ENCODE results near the gene PCDH15.

The PCDH15 gene

GRCh38 chr10:54368984-54369383, 432.0 kb downstream of the PCDH15 start:
- DNase-seq = no peak

GRCh38 chr10:54363390-54363789, 437.6 kb downstream of the PCDH15 start:
- DNase-seq = no peak

- no peak for DNase-seq
Measured at GRCh38 chr10:54342058-54342457, 459.0 kb downstream of the PCDH15 start.

GRCh38 chr10:54335296-54335695, 465.7 kb downstream of the PCDH15 start:
- no peak for DNase-seq

- DNase-seq = no peak
Measured at GRCh38 chr10:54319341-54319740, 481.7 kb downstream of the PCDH15 start.

- DNase-seq = no peak
Measured at GRCh38 chr10:54318470-54318869, 482.6 kb downstream of the PCDH15 start.

GRCh38 chr10:54314430-54314829, 486.6 kb downstream of the PCDH15 start:
- no peak for DNase-seq

- DNase-seq = no peak
Measured at GRCh38 chr10:54284526-54285193, 516.4 kb downstream of the PCDH15 start.

- DNase-seq = no peak
Measured at GRCh38 chr10:54282012-54282411, 519.0 kb downstream of the PCDH15 start.

GRCh38 chr10:54266395-54266794, 534.6 kb downstream of the PCDH15 start:
- DNase-seq = no peak

GRCh38 chr10:54262726-54263125, 538.3 kb downstream of the PCDH15 start:
- DNase-seq = no peak

GRCh38 chr10:54259104-54259503, 541.9 kb downstream of the PCDH15 start:
- no peak for DNase-seq

- DNase-seq = no peak
Measured at GRCh38 chr10:54234832-54235231, 566.2 kb downstream of the PCDH15 start.

- no peak for DNase-seq
Measured at GRCh38 chr10:54203401-54203800, 597.6 kb downstream of the PCDH15 start.

GRCh38 chr10:54198051-54198450, 603.0 kb downstream of the PCDH15 start:
- DNase-seq = no peak

- DNase-seq = no peak
Measured at GRCh38 chr10:54194806-54195205, 606.2 kb downstream of the PCDH15 start.

- DNase-seq = no peak
Measured at GRCh38 chr10:54159924-54160323, 641.1 kb downstream of the PCDH15 start.

- no peak for DNase-seq
Measured at GRCh38 chr10:54148508-54148907, 652.5 kb downstream of the PCDH15 start.

GRCh38 chr10:54139819-54140428, 661.1 kb downstream of the PCDH15 start:
- no peak for DNase-seq

GRCh38 chr10:54137396-54137795, 663.6 kb downstream of the PCDH15 start:
- no peak for DNase-seq

- DNase-seq = no peak
Measured at GRCh38 chr10:54133203-54133602, 667.8 kb downstream of the PCDH15 start.

GRCh38 chr10:54131833-54132232, 669.2 kb downstream of the PCDH15 start:
- no peak for DNase-seq

GRCh38 chr10:54130394-54130793, 670.6 kb downstream of the PCDH15 start:
- no peak for DNase-seq

GRCh38 chr10:54125098-54125747, 675.8 kb downstream of the PCDH15 start:
- no peak for DNase-seq

All from fibroblast of skin of scalp (primary cell).